Measurements from ENCODE around the gene VCAM1.
A peak's percentile ranks its signal among the peaks of the same experiment; 100 is the strongest.
"Not testable (repeated sequence)": the region's sequence is repeated elsewhere in the genome, so short reads cannot be mapped to it uniquely, and the experiment has no call there.

Gene VCAM1

GRCh38 chr1:100719490-100719889 is at the start of gene VCAM1:
Gene VCAM1 (plus strand): TSS chr1:100719742. CDS start chr1:100719861, 119 bp downstream.
- no peak for DNase-seq (ENCODE audit: low read depth)

- no peak for DNase-seq (ENCODE audit: low read depth)
Observed at GRCh38 chr1:100670083-100670482, 49.5 kb upstream of the VCAM1 start.

GRCh38 chr1:100671601-100672000 is 47.9 kb upstream of the VCAM1 start:
- peak; percentile 61 for DNase-seq (ENCODE audit: low read depth)

- DNase-seq (ENCODE audit: low read depth): no peak
Observed at GRCh38 chr1:100683448-100684349, 35.8 kb upstream of the VCAM1 start.

- peak; percentile 57 for DNase-seq (ENCODE audit: low read depth)
Observed at GRCh38 chr1:100699744-100700143, 19.8 kb upstream of the VCAM1 start.

- DNase-seq (ENCODE audit: low read depth): no peak
Observed at GRCh38 chr1:100700586-100700985, 19.0 kb upstream of the VCAM1 start.

GRCh38 chr1:100703052-100703451 is 16.5 kb upstream of the VCAM1 start:
- DNase-seq (ENCODE audit: low read depth): no peak

GRCh38 chr1:100703716-100704115 is 15.8 kb upstream of the VCAM1 start:
- DNase-seq (ENCODE audit: low read depth): peak; percentile 45

GRCh38 chr1:100704473-100704872 is 15.1 kb upstream of the VCAM1 start:
- no peak for DNase-seq (ENCODE audit: low read depth)

- DNase-seq (ENCODE audit: low read depth): no peak
Observed at GRCh38 chr1:100706296-100706695, 13.2 kb upstream of the VCAM1 start.

- DNase-seq (ENCODE audit: low read depth): no peak
Observed at GRCh38 chr1:100706856-100707255, 12.7 kb upstream of the VCAM1 start.

GRCh38 chr1:100708476-100709062 is 11.0 kb upstream of the VCAM1 start:
- peak; percentile 33 for DNase-seq (ENCODE audit: low read depth)

- no peak for DNase-seq (ENCODE audit: low read depth)
Observed at GRCh38 chr1:100710906-100711682, 8.4 kb upstream of the VCAM1 start.

GRCh38 chr1:100713027-100713426 is 6.5 kb upstream of the VCAM1 start:
- DNase-seq (ENCODE audit: low read depth): not testable (repeated sequence)

GRCh38 chr1:100713626-100714025 is 5.9 kb upstream of the VCAM1 start:
- DNase-seq (ENCODE audit: low read depth): no peak

- DNase-seq (ENCODE audit: low read depth): no peak
Observed at GRCh38 chr1:100714599-100714998, 4.9 kb upstream of the VCAM1 start.

GRCh38 chr1:100717218-100717617 is 2.3 kb upstream of the VCAM1 start:
- no peak for DNase-seq (ENCODE audit: low read depth)

- no peak for DNase-seq (ENCODE audit: low read depth)
Observed at GRCh38 chr1:100718581-100718980, 961 bp upstream of the VCAM1 start.

GRCh38 chr1:100720101-100720500 is 559 bp downstream of the VCAM1 start:
- DNase-seq (ENCODE audit: low read depth): no peak

- no peak for DNase-seq (ENCODE audit: low read depth)
Observed at GRCh38 chr1:100720751-100721150, 1.2 kb downstream of the VCAM1 start.

- DNase-seq (ENCODE audit: low read depth): peak; percentile 90
Observed at GRCh38 chr1:100721526-100722207, 2.1 kb downstream of the VCAM1 start.

GRCh38 chr1:100722221-100722620 is 2.7 kb downstream of the VCAM1 start:
- no peak for DNase-seq (ENCODE audit: low read depth)
